ENCODE data around the gene GPR137B. TPM values are rescaled to one million over a fixed set of nuclear protein-coding genes. Genes with fewer than 3 reads are reported as not detected.
"Not testable (repeated sequence)": the region's sequence is repeated elsewhere in the genome, so short reads cannot be mapped to it uniquely, and the experiment has no call there.

GPR137B gene
- total and polyA plus RNA-seq, 8 donors = 0.95 to 9.8 (median 2.6) TPM

DNA sequence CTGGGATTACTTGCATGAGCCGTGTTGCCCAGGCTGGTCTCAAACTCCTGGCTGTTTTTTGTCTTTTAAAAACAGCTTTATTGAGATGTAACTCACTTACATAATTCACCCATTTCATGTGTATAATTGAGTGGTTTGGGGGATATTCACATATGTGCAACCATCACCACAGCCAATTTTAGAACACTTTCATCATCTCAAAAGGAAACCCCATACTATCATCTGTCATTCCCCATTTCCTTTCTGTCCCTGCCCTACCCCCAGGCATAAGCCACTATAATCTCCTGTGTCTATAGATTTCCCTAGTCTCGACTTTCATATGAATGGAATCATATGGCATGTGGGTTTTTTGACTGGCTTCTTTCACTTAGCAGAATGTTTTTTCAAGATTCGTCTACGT is 43.3 kb downstream of the GPR137B start:
- H3K36me3 ChIP-seq = no peaks in the 10 kb centered on the region
- H3K9me3 ChIP-seq = no peaks in the 10 kb centered on the region
- 82 to 91% methylated on average over 4 of the region's 4 CpGs for WGBS, 2 donors
- ATAC-seq (no peak), FAIRE-seq (no peak), DNase-seq (no peak)
- TF ChIP-seq, protein P1, sequence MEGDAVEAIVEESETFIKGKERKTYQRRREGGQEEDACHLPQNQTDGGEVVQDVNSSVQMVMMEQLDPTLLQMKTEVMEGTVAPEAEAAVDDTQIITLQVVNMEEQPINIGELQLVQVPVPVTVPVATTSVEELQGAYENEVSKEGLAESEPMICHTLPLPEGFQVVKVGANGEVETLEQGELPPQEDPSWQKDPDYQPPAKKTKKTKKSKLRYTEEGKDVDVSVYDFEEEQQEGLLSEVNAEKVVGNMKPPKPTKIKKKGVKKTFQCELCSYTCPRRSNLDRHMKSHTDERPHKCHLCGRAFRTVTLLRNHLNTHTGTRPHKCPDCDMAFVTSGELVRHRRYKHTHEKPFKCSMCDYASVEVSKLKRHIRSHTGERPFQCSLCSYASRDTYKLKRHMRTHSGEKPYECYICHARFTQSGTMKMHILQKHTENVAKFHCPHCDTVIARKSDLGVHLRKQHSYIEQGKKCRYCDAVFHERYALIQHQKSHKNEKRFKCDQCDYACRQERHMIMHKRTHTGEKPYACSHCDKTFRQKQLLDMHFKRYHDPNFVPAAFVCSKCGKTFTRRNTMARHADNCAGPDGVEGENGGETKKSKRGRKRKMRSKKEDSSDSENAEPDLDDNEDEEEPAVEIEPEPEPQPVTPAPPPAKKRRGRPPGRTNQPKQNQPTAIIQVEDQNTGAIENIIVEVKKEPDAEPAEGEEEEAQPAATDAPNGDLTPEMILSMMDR (IDR thresholded peaks at IDR 0.05) = no peak
- H3K27ac ChIP-seq = no peak overlapping the region
- H3K27me3 ChIP-seq = no peaks in the 10 kb centered on the region
- no peak overlapping the region for H3K4me3 ChIP-seq
- H3K4me1 ChIP-seq = no peaks in the 10 kb centered on the region
- intact Hi-C loops (cut with DNase I) = no loop called here

DNA sequence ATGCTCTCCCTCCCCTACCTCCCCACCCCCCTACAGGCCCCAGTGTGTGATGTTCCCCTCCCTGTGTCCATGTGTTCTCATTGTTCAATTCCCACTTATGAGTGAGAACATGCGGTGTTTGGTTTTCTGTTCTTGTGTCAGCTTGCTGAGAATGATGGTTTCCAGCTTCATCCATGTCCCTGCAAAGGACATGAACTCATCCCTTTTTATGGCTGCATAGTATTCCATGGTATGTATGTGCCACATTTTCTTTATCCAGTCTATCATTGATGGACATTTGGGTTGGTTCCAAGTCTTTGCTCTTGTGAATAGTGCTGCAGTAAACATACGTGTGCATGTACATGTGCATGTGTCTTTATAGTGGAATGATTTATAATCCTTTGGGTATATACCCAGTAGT is 44.1 kb downstream of the GPR137B start:
- FAIRE-seq; H3K27me3 ChIP-seq; H3K4me3 ChIP-seq; DNase-seq; H3K36me3 ChIP-seq; H3K4me1 ChIP-seq; ATAC-seq; intact Hi-C loops (cut with DNase I); H3K9me3 ChIP-seq; H3K27ac ChIP-seq: not testable (repeated sequence)
- WGBS, 2 donors = 98 to 99% methylated on average over 2 of the region's 2 CpGs

DNA sequence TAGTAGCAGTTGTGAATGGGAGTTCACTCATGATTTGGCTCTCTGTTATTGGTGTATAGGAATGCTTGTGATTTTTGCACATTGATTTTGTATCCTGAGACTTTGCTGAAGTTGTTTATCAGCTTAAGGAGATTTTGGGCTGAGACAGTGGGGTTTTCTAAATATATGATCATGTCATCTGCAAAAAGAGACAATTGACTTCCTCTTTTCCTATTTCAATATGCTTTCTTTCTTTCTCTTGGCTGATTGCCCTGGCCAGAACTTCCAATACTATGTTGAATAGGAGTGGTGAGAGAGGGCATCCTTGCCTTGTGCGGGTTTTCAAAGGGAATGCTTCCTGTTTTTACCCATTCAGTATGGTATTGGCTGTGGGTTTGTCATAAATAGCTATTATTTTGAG is 45.7 kb downstream of the GPR137B start:
- intact Hi-C loops (cut with DNase I); H3K9me3 ChIP-seq; DNase-seq; H3K4me1 ChIP-seq; H3K27ac ChIP-seq; FAIRE-seq; H3K4me3 ChIP-seq; H3K36me3 ChIP-seq; H3K27me3 ChIP-seq; ATAC-seq: not testable (repeated sequence)
- WGBS, 2 donors = 86 to 98% methylated on average over 1 of the region's 1 CpG

DNA sequence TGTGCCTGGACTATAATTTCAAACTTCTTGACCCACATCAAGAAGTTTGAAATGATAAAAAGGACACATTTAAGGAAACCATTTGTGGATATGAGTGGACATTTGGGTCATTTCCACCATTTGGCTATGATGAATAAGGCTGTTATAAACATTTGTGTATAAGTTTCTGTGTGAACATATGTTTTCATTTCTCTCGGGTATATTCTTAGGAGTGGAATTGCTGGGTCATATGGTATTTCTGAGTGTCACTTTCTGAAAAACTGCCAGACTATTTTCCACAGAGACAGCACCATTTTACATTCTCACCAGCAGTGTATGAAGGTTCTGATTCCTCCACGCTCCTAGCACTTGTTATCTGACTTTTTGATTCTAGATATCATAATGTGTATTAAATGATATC is 50.8 kb downstream of the GPR137B start:
- H3K9me3 ChIP-seq = peaks cover 0 to 9% (median 0%) of the 10 kb centered on the region in 4 donors
- 80 to 82% methylated on average over 2 of the region's 2 CpGs for WGBS, 2 donors
- H3K4me3 ChIP-seq = no peak overlapping the region
- ATAC-seq (no peak), FAIRE-seq (no peak), DNase-seq (no peak)
- no peaks in the 10 kb centered on the region for H3K36me3 ChIP-seq
- H3K27me3 ChIP-seq = no peaks in the 10 kb centered on the region
- no peaks in the 10 kb centered on the region for H3K4me1 ChIP-seq
- H3K27ac ChIP-seq = no peak overlapping the region
- intact Hi-C loops (cut with DNase I) = no loop called here
- TF ChIP-seq, protein P1 (IDR thresholded peaks at IDR 0.05) = no peak

DNA sequence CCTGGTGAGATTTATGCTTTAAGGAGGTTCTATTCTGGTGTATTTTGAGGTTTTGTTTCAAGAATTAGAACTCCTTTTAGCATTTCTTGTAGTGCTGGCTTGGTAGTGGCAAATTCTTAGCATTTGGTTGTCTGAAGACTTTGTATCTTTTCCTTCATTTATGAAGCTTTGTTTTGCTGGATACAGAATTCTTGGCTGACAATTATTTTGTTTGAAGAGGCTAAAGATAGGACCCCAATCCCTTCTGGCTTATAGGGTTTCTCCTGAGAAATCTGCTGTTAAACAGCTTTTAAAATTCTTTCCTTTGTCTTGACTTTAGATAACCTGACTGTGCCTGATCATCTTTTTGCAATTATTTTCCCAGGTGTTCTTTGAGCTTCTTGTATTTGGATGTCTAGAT is 58.6 kb downstream of the GPR137B start:
- Histone ChIP-seq H3K36me3 (no peaks in the 10 kb centered on the region), H3K27me3 (no peaks in the 10 kb centered on the region), H3K4me3 (no peak overlapping the region), H3K27ac (no peak overlapping the region), H3K4me1 (no peaks in the 10 kb centered on the region), H3K9me3 (peaks cover 0 to 21% (median 0%) of the 10 kb centered on the region in 4 donors)
- intact Hi-C loops (cut with DNase I) = no loop called here
- TF ChIP-seq, protein P1 (IDR thresholded peaks at IDR 0.05) = no peak
- no peak for ATAC-seq
- no peak for FAIRE-seq
- no peak for DNase-seq

DNA sequence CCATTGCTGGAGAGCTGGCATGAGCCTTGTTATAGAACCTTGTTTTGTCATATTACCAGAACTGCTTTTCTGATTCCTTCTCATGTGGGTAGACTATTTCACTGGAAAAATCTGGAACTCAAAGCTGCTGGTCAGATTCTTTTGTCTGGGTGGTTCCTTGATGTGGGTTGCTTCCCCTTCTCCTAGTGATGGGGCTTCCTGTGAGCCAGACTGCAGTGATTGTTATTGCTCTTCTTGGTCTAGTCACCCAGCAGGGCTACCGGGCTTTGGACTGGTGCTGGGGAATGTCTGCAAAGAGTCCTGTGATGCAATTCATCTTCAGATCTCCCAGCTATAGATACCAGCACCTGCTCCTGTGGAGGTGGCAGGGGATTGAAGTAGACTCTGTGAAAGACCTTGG is 59.4 kb downstream of the GPR137B start:
- Histone ChIP-seq H3K27me3 (no peaks in the 10 kb centered on the region), H3K36me3 (no peaks in the 10 kb centered on the region), H3K4me1 (no peaks in the 10 kb centered on the region), H3K9me3 (peaks cover 0 to 20% (median 0%) of the 10 kb centered on the region in 4 donors), H3K27ac (no peak overlapping the region), H3K4me3 (no peak overlapping the region)
- 91 to 94% methylated on average over 1 of the region's 1 CpG for WGBS, 2 donors
- intact Hi-C loops (cut with DNase I) = no loop called here
- DNase-seq (no peak), ATAC-seq (peak in 2 of 4 donors; percentile 15 to 17), FAIRE-seq (no peak)
- TF ChIP-seq, protein P1 (IDR thresholded peaks at IDR 0.05) = no peak
